ENCODE measurements around the gene CAMK1D. TPM values are rescaled to one million over a fixed set of nuclear protein-coding genes. Genes with fewer than 3 reads are reported as not detected.
A peak's percentile ranks its signal among the peaks of the same experiment; 100 is the strongest.

Gene CAMK1D
- total and polyA plus RNA-seq, 2 experiments from 2014 or later, result 4.6 to 7.2 TPM

DNA sequence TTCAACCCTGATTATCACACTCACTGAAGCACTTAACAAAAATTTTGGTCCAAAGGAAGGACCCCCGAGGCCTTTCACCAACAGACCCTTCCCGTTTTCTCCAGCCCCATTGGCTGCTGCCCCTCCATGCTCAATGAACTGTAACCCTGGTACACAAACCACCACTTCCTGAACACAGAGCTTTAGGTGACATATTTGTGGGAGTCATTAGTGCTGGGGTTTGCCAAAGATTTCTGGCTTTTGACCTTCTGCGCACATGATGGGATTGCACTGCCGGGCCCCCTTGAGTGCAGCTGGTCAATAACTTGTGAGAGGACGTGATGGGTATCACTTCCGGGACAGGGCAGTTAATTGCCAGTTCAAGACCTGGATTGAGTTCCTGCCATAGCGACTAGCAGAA, 9.0 kb upstream of the CAMK1D start:
- Histone ChIP-seq H3K4me3 (no peak overlapping the region), H2AFZ (peak overlapping the region; percentile 52; the same call in 1 of the 2 replicates), H4K20me1 (replicated peaks; ENCODE audit: insufficient read depth) (no peaks in the 10 kb centered on the region), H3K36me3 (ENCODE audit: insufficient read depth) (no peaks in the 10 kb centered on the region), H3K4me1 (ENCODE audit: insufficient read depth) (no peaks in the 10 kb centered on the region), H3F3A (replicated peaks; ENCODE audit: low read depth) (no peaks in the 10 kb centered on the region), H3K9me2 (ENCODE audit: insufficient read depth) (no peaks in the 10 kb centered on the region), H3K27ac (ENCODE audit: low read depth) (no peak overlapping the region), H3K79me2 (replicated peaks; ENCODE audit: insufficient read depth) (no peaks in the 10 kb centered on the region), H3K27me3 (ENCODE audit: insufficient read depth) (no peaks in the 10 kb centered on the region), H3K4me2 (no peak overlapping the region)
- H3K36me3 Mint-ChIP-seq (ENCODE audit: low read depth), result no peaks in the 10 kb centered on the region
- H3K27ac Mint-ChIP-seq, result no peak overlapping the region
- TF ChIP-seq JUNB (IDR thresholded peaks at IDR 0.05; ENCODE audit: unreplicated experiment), result no peak
- peaks cover 5% of the 10 kb centered on the region; the same call in 2 of the 3 replicates for H3K4me1 Mint-ChIP-seq
- H3K4me3 Mint-ChIP-seq, result no peak overlapping the region
- no peaks in the 10 kb centered on the region for H3K9me3 Mint-ChIP-seq
- DNase-seq (ENCODE audit: low spot score) (no peak), ATAC-seq (no peak)
- H3K27me3 Mint-ChIP-seq (ENCODE audit: insufficient read depth, low read depth, poor library complexity), result no peaks in the 10 kb centered on the region

GRCh38 chr10:12340937-12341336, 8.4 kb upstream of the CAMK1D start:
- no peaks in the 10 kb centered on the region for H3F3A ChIP-seq (replicated peaks; ENCODE audit: low read depth)
- Mint-ChIP-seq H3K4me1 (peaks cover 5% of the 10 kb centered on the region; the same call in 2 of the 3 replicates), H3K9me3 (no peaks in the 10 kb centered on the region), H3K27me3 (ENCODE audit: insufficient read depth, low read depth, poor library complexity) (no peaks in the 10 kb centered on the region), H3K36me3 (ENCODE audit: low read depth) (no peaks in the 10 kb centered on the region), H3K27ac (no peak overlapping the region), H3K4me3 (no peak overlapping the region)
- peak overlapping the region; percentile 38; the same call in 1 of the 2 replicates for H2AFZ ChIP-seq
- no peak for DNase-seq (ENCODE audit: low spot score)
- H3K27ac ChIP-seq (ENCODE audit: low read depth), result no peak overlapping the region
- H3K36me3 ChIP-seq (ENCODE audit: insufficient read depth), result no peaks in the 10 kb centered on the region
- H3K9me2 ChIP-seq (ENCODE audit: insufficient read depth), result no peaks in the 10 kb centered on the region
- H3K27me3 ChIP-seq (ENCODE audit: insufficient read depth), result no peaks in the 10 kb centered on the region
- no peak for TF ChIP-seq EZH2phosphoT487 (IDR thresholded peaks at IDR 0.05; ENCODE audit: unreplicated experiment)
- no peak for TF ChIP-seq EZH2 (IDR thresholded peaks at IDR 0.05; ENCODE audit: low read depth, unreplicated experiment)
- TF ChIP-seq, protein P1, sequence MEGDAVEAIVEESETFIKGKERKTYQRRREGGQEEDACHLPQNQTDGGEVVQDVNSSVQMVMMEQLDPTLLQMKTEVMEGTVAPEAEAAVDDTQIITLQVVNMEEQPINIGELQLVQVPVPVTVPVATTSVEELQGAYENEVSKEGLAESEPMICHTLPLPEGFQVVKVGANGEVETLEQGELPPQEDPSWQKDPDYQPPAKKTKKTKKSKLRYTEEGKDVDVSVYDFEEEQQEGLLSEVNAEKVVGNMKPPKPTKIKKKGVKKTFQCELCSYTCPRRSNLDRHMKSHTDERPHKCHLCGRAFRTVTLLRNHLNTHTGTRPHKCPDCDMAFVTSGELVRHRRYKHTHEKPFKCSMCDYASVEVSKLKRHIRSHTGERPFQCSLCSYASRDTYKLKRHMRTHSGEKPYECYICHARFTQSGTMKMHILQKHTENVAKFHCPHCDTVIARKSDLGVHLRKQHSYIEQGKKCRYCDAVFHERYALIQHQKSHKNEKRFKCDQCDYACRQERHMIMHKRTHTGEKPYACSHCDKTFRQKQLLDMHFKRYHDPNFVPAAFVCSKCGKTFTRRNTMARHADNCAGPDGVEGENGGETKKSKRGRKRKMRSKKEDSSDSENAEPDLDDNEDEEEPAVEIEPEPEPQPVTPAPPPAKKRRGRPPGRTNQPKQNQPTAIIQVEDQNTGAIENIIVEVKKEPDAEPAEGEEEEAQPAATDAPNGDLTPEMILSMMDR (conservative IDR thresholded peaks at IDR 0.05; ENCODE audit: low read depth in 2 of 2), result no peak
- TF ChIP-seq NANOG (IDR thresholded peaks at IDR 0.05; ENCODE audit: borderline replicate concordance), result no peak
- no peak for TF ChIP-seq JUNB (IDR thresholded peaks at IDR 0.05; ENCODE audit: unreplicated experiment)
- no peak for TF ChIP-seq POLR2AphosphoS5 (IDR thresholded peaks at IDR 0.05; ENCODE audit: low read depth)
- no peak for TF ChIP-seq ZNF114 (CRISPR knock-in tag; IDR thresholded peaks at IDR 0.05)
- TF ChIP-seq, protein P2, sequence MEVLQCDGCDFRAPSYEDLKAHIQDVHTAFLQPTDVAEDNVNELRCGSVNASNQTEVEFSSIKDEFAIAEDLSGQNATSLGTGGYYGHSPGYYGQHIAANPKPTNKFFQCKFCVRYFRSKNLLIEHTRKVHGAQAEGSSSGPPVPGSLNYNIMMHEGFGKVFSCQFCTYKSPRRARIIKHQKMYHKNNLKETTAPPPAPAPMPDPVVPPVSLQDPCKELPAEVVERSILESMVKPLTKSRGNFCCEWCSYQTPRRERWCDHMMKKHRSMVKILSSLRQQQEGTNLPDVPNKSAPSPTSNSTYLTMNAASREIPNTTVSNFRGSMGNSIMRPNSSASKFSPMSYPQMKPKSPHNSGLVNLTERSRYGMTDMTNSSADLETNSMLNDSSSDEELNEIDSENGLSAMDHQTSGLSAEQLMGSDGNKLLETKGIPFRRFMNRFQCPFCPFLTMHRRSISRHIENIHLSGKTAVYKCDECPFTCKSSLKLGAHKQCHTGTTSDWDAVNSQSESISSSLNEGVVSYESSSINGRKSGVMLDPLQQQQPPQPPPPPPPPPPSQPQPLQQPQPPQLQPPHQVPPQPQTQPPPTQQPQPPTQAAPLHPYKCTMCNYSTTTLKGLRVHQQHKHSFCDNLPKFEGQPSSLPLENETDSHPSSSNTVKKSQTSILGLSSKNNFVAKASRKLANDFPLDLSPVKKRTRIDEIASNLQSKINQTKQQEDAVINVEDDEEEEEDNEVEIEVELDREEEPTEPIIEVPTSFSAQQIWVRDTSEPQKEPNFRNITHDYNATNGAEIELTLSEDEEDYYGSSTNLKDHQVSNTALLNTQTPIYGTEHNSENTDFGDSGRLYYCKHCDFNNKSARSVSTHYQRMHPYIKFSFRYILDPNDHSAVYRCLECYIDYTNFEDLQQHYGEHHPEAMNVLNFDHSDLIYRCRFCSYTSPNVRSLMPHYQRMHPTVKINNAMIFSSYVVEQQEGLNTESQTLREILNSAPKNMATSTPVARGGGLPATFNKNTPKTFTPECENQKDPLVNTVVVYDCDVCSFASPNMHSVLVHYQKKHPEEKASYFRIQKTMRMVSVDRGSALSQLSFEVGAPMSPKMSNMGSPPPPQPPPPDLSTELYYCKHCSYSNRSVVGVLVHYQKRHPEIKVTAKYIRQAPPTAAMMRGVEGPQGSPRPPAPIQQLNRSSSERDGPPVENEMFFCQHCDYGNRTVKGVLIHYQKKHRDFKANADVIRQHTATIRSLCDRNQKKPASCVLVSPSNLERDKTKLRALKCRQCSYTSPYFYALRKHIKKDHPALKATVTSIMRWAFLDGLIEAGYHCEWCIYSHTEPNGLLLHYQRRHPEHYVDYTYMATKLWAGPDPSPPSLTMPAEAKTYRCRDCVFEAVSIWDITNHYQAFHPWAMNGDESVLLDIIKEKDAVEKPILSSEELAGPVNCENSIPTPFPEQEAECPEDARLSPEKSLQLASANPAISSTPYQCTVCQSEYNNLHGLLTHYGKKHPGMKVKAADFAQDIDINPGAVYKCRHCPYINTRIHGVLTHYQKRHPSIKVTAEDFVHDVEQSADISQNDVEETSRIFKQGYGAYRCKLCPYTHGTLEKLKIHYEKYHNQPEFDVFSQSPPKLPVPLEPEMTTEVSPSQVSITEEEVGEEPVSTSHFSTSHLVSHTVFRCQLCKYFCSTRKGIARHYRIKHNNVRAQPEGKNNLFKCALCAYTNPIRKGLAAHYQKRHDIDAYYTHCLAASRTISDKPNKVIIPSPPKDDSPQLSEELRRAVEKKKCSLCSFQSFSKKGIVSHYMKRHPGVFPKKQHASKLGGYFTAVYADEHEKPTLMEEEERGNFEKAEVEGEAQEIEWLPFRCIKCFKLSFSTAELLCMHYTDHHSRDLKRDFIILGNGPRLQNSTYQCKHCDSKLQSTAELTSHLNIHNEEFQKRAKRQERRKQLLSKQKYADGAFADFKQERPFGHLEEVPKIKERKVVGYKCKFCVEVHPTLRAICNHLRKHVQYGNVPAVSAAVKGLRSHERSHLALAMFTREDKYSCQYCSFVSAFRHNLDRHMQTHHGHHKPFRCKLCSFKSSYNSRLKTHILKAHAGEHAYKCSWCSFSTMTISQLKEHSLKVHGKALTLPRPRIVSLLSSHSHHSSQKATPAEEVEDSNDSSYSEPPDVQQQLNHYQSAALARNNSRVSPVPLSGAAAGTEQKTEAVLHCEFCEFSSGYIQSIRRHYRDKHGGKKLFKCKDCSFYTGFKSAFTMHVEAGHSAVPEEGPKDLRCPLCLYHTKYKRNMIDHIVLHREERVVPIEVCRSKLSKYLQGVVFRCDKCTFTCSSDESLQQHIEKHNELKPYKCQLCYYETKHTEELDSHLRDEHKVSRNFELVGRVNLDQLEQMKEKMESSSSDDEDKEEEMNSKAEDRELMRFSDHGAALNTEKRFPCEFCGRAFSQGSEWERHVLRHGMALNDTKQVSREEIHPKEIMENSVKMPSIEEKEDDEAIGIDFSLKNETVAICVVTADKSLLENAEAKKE (CRISPR knock-in tag; IDR thresholded peaks at IDR 0.05), result no peak
- no peak for TF ChIP-seq ZNF331 (CRISPR knock-in tag; IDR thresholded peaks at IDR 0.05; ENCODE audit: low read depth)
- H3K4me2 ChIP-seq, result no peak overlapping the region
- H3K4me3 ChIP-seq, result no peak overlapping the region
- H3K79me2 ChIP-seq (replicated peaks; ENCODE audit: insufficient read depth), result no peaks in the 10 kb centered on the region
- ATAC-seq, result no peak
- no peaks in the 10 kb centered on the region for H4K20me1 ChIP-seq (replicated peaks; ENCODE audit: insufficient read depth)
- no peaks in the 10 kb centered on the region for H3K4me1 ChIP-seq (ENCODE audit: insufficient read depth)
